HG03432 (cell line): Measurements from ENCODE around the gene SRGAP2B.
"Not testable (repeated sequence)": the region's sequence is repeated elsewhere in the genome, so short reads cannot be mapped to it uniquely, and the experiment has no call there.

ENCODE experiments used
- ATAC-seq: cut with Tn5 transposase; IDR thresholded peaks from one replicate; pipeline ENCODE4 v1.9.1; 2021; ENCODE audit warnings: mild to moderate bottlenecking, moderate library complexity; ENCODE audit not compliant: unreplicated experiment

SRGAP2B gene

GRCh38 chr1:145000074-145000742, 94.9 kb downstream of the SRGAP2B start:
- not testable (repeated sequence) for ATAC-seq

GRCh38 chr1:144998981-144999273, 96.2 kb downstream of the SRGAP2B start:
- not testable (repeated sequence) for ATAC-seq

- ATAC-seq: not testable (repeated sequence)
These were observed 96.8 kb downstream of the SRGAP2B start for GRCh38 chr1:144998134-144998980.

GRCh38 chr1:144995833-144996410, 99.2 kb downstream of the SRGAP2B start:
- ATAC-seq: not testable (repeated sequence)

- ATAC-seq: not testable (repeated sequence)
These were observed 102.2 kb downstream of the SRGAP2B start for GRCh38 chr1:144992915-144993314.

GRCh38 chr1:144990611-144991010, 104.5 kb downstream of the SRGAP2B start:
- not testable (repeated sequence) for ATAC-seq

- not testable (repeated sequence) for ATAC-seq
These were observed 108.0 kb downstream of the SRGAP2B start for GRCh38 chr1:144987131-144987530.

- ATAC-seq: not testable (repeated sequence)
These were observed 108.8 kb downstream of the SRGAP2B start for GRCh38 chr1:144986171-144986860.

- ATAC-seq: not testable (repeated sequence)
These were observed 109.5 kb downstream of the SRGAP2B start for GRCh38 chr1:144985550-144986170.

- not testable (repeated sequence) for ATAC-seq
These were observed 112.2 kb downstream of the SRGAP2B start for GRCh38 chr1:144982802-144983525.

GRCh38 chr1:144981157-144981556, 114.0 kb downstream of the SRGAP2B start:
- not testable (repeated sequence) for ATAC-seq

GRCh38 chr1:144979960-144980595, 115.0 kb downstream of the SRGAP2B start:
- not testable (repeated sequence) for ATAC-seq

- not testable (repeated sequence) for ATAC-seq
These were observed 117.3 kb downstream of the SRGAP2B start for GRCh38 chr1:144977856-144978255.

GRCh38 chr1:144971936-144972335, 123.2 kb downstream of the SRGAP2B start:
- ATAC-seq: not testable (repeated sequence)

GRCh38 chr1:144966488-144966887, 128.6 kb downstream of the SRGAP2B start:
- ATAC-seq: not testable (repeated sequence)

GRCh38 chr1:144964765-144965164, 130.4 kb downstream of the SRGAP2B start:
- not testable (repeated sequence) for ATAC-seq

GRCh38 chr1:144964186-144964585, 130.9 kb downstream of the SRGAP2B start:
- not testable (repeated sequence) for ATAC-seq

GRCh38 chr1:144963571-144963970, 131.6 kb downstream of the SRGAP2B start:
- not testable (repeated sequence) for ATAC-seq
